HepG2 (cell line): ENCODE data around the gene TACC3. TPM values are rescaled to one million over a fixed set of nuclear protein-coding genes. Genes with fewer than 3 reads are reported as not detected.

Experiments
- ARNT ChIP-seq: fragments of 450-650 bp; IDR thresholded peaks from 2 replicates; pipeline ENCODE4 v1.6.1; 2017
- BRD4 ChIP-seq: sonication (generic); formaldehyde crosslinking; IDR thresholded peaks from 2 replicates; pipeline ENCODE4 v1.4.0; 2020; ENCODE audit warnings: missing genetic modification reagents
- CREM ChIP-seq, 2 experiments: sonication (generic) in 1 of 2; formaldehyde crosslinking in 1 of 2; IDR thresholded peaks; 2 replicates each; pipeline versions ENCODE4 v1.4.0 to v1.6.1; 2016 to 2020; ENCODE audit warnings: antibody characterized with exemption in 1 of 2, mild to moderate bottlenecking in 1 of 2, missing genetic modification reagents in 1 of 2
- EP300 ChIP-seq, 3 experiments: sonication (generic) in 1 of 3; formaldehyde crosslinking in 1 of 3; IDR thresholded peaks; 2 replicates each; pipeline versions ENCODE4 v1.5.1 to v1.6.1; 2011 to 2020; ENCODE audit warnings: low read depth in 2 of 3, low read length in 2 of 3, borderline replicate concordance in 1 of 3, improper control_type of control experiment in 1 of 3, mild to moderate bottlenecking in 1 of 3, missing genetic modification reagents in 1 of 3, moderate library complexity in 1 of 3
- FOXJ3 ChIP-seq: sonication (generic); formaldehyde crosslinking; IDR thresholded peaks from 2 replicates; pipeline ENCODE4 v1.4.0; 2020; ENCODE audit warnings: missing genetic modification reagents, mild to moderate bottlenecking, borderline replicate concordance
- HNF4G ChIP-seq, 2 experiments: sonication (generic) in 1 of 2; formaldehyde crosslinking in 1 of 2; IDR thresholded peaks; 2 replicates each; pipeline versions ENCODE4 v1.4.0 to v1.6.1; 2011 to 2020; ENCODE audit warnings: borderline replicate concordance in 2 of 2, low read depth in 2 of 2, mild to moderate bottlenecking in 2 of 2, low read length in 1 of 2, missing genetic modification reagents in 1 of 2, moderate library complexity in 1 of 2
- MIXL1 ChIP-seq: IDR thresholded peaks from 2 replicates; pipeline ENCODE4 v1.6.1; 2016
- MTF1 ChIP-seq: sonication (generic); formaldehyde crosslinking; IDR thresholded peaks from 2 replicates; pipeline ENCODE4 v1.5.0; 2020; ENCODE audit warnings: missing genetic modification reagents
- RAD21 ChIP-seq: fragments of 450-650 bp; formaldehyde crosslinking; IDR thresholded peaks from 2 replicates; pipeline ENCODE4 v1.5.0; 2020; ENCODE audit warnings: mild to moderate bottlenecking
- SAP130 ChIP-seq: IDR thresholded peaks from 2 replicates; pipeline ENCODE4 v1.6.1; 2016; ENCODE audit warnings: low read depth
- STAG1 ChIP-seq: sonication (generic); formaldehyde crosslinking; IDR thresholded peaks from 2 replicates; pipeline ENCODE4 v1.4.0; 2020; ENCODE audit warnings: missing genetic modification reagents
- ZBTB20 ChIP-seq: sonication (generic); formaldehyde crosslinking; IDR thresholded peaks from 2 replicates; pipeline ENCODE4 v1.8.1; 2023; ENCODE audit warnings: missing genetic modification reagents, low read depth, mild to moderate bottlenecking, borderline replicate concordance
- ZKSCAN8 ChIP-seq: IDR thresholded peaks from 2 replicates; pipeline ENCODE4 v1.6.1; 2016; ENCODE audit warnings: borderline replicate concordance, missing genetic modification reagents, missing compliant biosample characterization
- ZNF34 ChIP-seq: sonication (generic); formaldehyde crosslinking; IDR thresholded peaks from 2 replicates; pipeline ENCODE4 v1.4.0; 2020; ENCODE audit warnings: mild to moderate bottlenecking, missing genetic modification reagents, borderline replicate concordance
- ZNF557 ChIP-seq: sonication (generic); formaldehyde crosslinking; IDR thresholded peaks from 2 replicates; pipeline ENCODE4 v1.4.0; 2020; ENCODE audit warnings: missing genetic modification reagents
- ZNF678 ChIP-seq: sonication (generic); formaldehyde crosslinking; IDR thresholded peaks from 2 replicates; pipeline ENCODE4 v1.4.0; 2020; ENCODE audit warnings: mild to moderate bottlenecking, missing genetic modification reagents
- ZNF790 ChIP-seq: sonication (generic); formaldehyde crosslinking; IDR thresholded peaks from 2 replicates; pipeline ENCODE4 v1.8.0; 2022; ENCODE audit warnings: missing genetic modification reagents, mild to moderate bottlenecking, borderline replicate concordance
- ZNF83 ChIP-seq: sonication (generic); formaldehyde crosslinking; IDR thresholded peaks from 2 replicates; pipeline ENCODE4 v1.4.0; 2020; ENCODE audit warnings: missing genetic modification reagents, mild to moderate bottlenecking, borderline replicate concordance
- polyA plus RNA-seq, 8 experiments: library from polyadenylated mRNA; depleted of rRNA in 3 of 8; stranded (reverse) in 7 of 8; unstranded in 1 of 8; fragments of >200 nt; fragmentation: Illumina TruSeq in 4 of 8; extraction: Trizol in 4 of 8; gene quantifications; 2 replicates each; pipeline versions ENCODE4 v1.2.1 to v1.2.3, GENCODE V29; 2011 to 2016; ENCODE audit warnings: low read depth in 4 of 8, missing spikeins in 1 of 8, mixed read lengths in 1 of 8; ENCODE audit not compliant: insufficient read depth in 1 of 8
- total RNA-seq, 5 experiments: library from RNA; depleted of rRNA; stranded (reverse); fragments of >200 nt; fragmentation: Illumina TruSeq; extraction: Trizol; gene quantifications; 2 replicates each; pipeline ENCODE4 v1.2.3, GENCODE V29; 2016; ENCODE audit warnings: low read depth in 1 of 5
- TF ChIP-seq, protein P1 (sequence below): sonication (generic); formaldehyde crosslinking; IDR thresholded peaks from 2 replicates; pipeline ENCODE4 v1.4.0; 2020; ENCODE audit warnings: missing genetic modification reagents, borderline replicate concordance
- TF ChIP-seq, protein P2 (sequence below): sonication (generic); formaldehyde crosslinking; IDR thresholded peaks from 2 replicates; pipeline ENCODE4 v1.5.0; 2020; ENCODE audit warnings: missing genetic modification reagents, mild to moderate bottlenecking, borderline replicate concordance
- TF ChIP-seq, protein P3 (sequence below): sonication (generic); formaldehyde crosslinking; IDR thresholded peaks from 2 replicates; pipeline ENCODE4 v1.5.0; 2020; ENCODE audit warnings: missing genetic modification reagents
- TF ChIP-seq, protein P4 (sequence below): sonication (generic); formaldehyde crosslinking; IDR thresholded peaks from 2 replicates; pipeline ENCODE4 v1.9.0; 2021; ENCODE audit warnings: missing genetic modification reagents, borderline replicate concordance
- TF ChIP-seq, protein P5 (sequence below): IDR thresholded peaks from 2 replicates; pipeline ENCODE4 v1.6.1; 2016; ENCODE audit warnings: low read depth, control low read depth

Gene TACC3
- total and polyA plus RNA-seq, 2 of the 13 experiments (the other 11 are each of a cell fraction or from before 2014, with no cell fraction given) = 20.3 to 21.2 TPM

DNA sequence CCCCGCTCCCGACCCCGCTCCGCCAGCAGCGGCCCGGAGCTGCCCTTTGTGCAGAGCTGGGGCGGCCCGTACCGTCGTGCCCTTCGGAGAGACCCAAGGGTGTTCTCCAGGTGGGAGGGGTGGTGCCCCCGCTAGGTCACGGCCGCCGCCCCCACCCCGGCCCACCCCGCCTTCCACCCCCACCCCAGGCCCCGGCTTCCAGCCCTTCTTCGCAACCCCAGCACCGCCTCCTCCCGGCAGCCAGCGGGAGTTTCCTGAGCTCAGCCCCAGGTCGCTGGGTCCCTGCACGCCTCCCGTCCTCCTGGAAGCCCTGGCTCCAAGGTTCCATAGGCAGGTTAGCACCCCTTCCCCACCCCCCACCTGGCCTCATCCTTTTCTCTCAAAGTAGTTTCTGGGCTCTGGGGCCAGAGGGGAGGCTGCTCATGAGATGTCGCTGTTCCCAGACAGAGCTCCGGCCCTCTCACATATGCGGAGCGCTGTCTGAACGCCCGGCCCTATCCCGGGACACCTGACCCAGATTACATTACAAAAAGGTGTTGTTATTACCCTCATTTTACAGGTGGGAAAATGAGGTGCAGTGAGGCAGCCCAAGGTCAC, 46.5 kb downstream of the TACC3 start (continued):
- TF ChIP-seq, protein P1, sequence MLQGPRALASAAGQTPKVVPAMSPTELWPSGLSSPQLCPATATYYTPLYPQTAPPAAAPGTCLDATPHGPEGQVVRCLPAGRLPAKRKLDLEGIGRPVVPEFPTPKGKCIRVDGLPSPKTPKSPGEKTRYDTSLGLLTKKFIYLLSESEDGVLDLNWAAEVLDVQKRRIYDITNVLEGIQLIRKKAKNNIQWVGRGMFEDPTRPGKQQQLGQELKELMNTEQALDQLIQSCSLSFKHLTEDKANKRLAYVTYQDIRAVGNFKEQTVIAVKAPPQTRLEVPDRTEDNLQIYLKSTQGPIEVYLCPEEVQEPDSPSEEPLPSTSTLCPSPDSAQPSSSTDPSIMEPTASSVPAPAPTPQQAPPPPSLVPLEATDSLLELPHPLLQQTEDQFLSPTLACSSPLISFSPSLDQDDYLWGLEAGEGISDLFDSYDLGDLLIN (CRISPR knock-in tag) = no peak
- TF ChIP-seq ZNF557 = no peak
- TF ChIP-seq EP300 (IDR thresholded peaks at IDR 0.05; ENCODE audit: low read depth in 2 of 2, low read length in 2 of 2) = no peak
- peak; percentile 29; the same call in 1 of the 2 replicates for TF ChIP-seq EP300 (CRISPR knock-in tag; IDR thresholded peaks at IDR 0.05; ENCODE audit: borderline replicate concordance)
- TF ChIP-seq, protein P2, sequence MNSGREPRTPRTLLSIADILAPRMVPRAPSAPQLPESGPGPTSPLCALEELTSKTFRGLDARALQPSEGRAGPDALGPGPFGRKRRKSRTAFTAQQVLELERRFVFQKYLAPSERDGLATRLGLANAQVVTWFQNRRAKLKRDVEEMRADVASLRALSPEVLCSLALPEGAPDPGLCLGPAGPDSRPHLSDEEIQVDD (CRISPR knock-in tag) = no peak
- no peak for TF ChIP-seq ZNF83
- TF ChIP-seq, protein P3, sequence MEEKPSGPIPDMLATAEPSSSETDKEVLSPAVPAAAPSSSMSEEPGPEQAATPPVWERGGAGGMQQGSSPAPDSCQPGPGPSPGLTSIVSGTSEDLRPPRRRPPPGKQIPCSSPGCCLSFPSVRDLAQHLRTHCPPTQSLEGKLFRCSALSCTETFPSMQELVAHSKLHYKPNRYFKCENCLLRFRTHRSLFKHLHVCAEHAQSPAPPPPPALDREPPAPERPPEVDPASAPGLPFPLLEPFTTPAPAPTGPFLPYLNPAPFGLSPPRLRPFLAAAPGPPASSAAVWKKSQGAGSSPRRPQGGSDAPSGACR (CRISPR knock-in tag) = no peak
- TF ChIP-seq BRD4 = peak; percentile 20; the same call in 1 of the 2 replicates
- TF ChIP-seq MIXL1 = 0 out of 2 replicates have a peak, but pooled peaks have one; percentile 7
- TF ChIP-seq RAD21 (CRISPR knock-in tag) = no peak; the same call in 1 of the 2 replicates
- TF ChIP-seq, protein P4, sequence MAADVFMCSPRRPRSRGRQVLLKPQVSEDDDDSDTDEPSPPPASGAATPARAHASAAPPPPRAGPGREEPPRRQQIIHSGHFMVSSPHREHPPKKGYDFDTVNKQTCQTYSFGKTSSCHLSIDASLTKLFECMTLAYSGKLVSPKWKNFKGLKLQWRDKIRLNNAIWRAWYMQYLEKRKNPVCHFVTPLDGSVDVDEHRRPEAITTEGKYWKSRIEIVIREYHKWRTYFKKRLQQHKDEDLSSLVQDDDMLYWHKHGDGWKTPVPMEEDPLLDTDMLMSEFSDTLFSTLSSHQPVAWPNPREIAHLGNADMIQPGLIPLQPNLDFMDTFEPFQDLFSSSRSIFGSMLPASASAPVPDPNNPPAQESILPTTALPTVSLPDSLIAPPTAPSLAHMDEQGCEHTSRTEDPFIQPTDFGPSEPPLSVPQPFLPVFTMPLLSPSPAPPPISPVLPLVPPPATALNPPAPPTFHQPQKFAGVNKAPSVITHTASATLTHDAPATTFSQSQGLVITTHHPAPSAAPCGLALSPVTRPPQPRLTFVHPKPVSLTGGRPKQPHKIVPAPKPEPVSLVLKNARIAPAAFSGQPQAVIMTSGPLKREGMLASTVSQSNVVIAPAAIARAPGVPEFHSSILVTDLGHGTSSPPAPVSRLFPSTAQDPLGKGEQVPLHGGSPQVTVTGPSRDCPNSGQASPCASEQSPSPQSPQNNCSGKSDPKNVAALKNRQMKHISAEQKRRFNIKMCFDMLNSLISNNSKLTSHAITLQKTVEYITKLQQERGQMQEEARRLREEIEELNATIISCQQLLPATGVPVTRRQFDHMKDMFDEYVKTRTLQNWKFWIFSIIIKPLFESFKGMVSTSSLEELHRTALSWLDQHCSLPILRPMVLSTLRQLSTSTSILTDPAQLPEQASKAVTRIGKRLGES (CRISPR knock-in tag) = no peak
- no peak for TF ChIP-seq FOXJ3
- TF ChIP-seq ZBTB20 (CRISPR knock-in tag) = no peak
- no peak for TF ChIP-seq ZKSCAN8 (CRISPR knock-in tag)
- TF ChIP-seq HNF4G (IDR thresholded peaks at IDR 0.05; ENCODE audit: borderline replicate concordance, low read depth, low read length) = 0 out of 2 replicates have a peak, but pooled peaks have one; percentile 1
- TF ChIP-seq HNF4G (CRISPR knock-in tag; IDR thresholded peaks at IDR 0.05; ENCODE audit: borderline replicate concordance, low read depth) = no peak
- no peak for TF ChIP-seq CREM (IDR thresholded peaks at IDR 0.05)
- TF ChIP-seq CREM (CRISPR knock-in tag; IDR thresholded peaks at IDR 0.05) = no peak
- no peak for TF ChIP-seq ZNF790 (CRISPR knock-in tag)
- TF ChIP-seq STAG1 (CRISPR knock-in tag) = 0 out of 2 replicates have a peak, but pooled peaks have one; percentile 22
- TF ChIP-seq ZNF34 (CRISPR knock-in tag) = no peak
- peak; percentile 65 for TF ChIP-seq SAP130 (CRISPR knock-in tag)
- TF ChIP-seq MTF1 (CRISPR knock-in tag) = no peak
- no peak for TF ChIP-seq ZNF678
- TF ChIP-seq ARNT = no peak
- TF ChIP-seq, protein P5, sequence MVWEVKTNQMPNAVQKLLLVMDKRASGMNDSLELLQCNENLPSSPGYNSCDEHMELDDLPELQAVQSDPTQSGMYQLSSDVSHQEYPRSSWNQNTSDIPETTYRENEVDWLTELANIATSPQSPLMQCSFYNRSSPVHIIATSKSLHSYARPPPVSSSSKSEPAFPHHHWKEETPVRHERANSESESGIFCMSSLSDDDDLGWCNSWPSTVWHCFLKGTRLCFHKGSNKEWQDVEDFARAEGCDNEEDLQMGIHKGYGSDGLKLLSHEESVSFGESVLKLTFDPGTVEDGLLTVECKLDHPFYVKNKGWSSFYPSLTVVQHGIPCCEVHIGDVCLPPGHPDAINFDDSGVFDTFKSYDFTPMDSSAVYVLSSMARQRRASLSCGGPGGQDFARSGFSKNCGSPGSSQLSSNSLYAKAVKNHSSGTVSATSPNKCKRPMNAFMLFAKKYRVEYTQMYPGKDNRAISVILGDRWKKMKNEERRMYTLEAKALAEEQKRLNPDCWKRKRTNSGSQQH (CRISPR knock-in tag) = no peak; the same call in 1 of the 2 replicates
